HCT116 (cell line): Measurements from ENCODE around the gene AGPS. TPM values are rescaled to one million over a fixed set of nuclear protein-coding genes. Genes with fewer than 3 reads are reported as not detected.

ENCODE experiments used
- ATAC-seq: fragments of 200-7000 bp; cut with Tn5 transposase; 2 replicates; pipeline ENCODE4 v1.9.1; 2020; ENCODE audit warnings: mild to moderate bottlenecking, moderate library complexity
- BruUV-seq: library from RNA; stranded (reverse); fragments of 400-500 nt; replicated peaks from 2 replicates; lab custom pipeline; 2021; lab: Mats Ljungman, UMichigan
- CTCF ChIA-PET: fragments of 300-600 bp; sonication (Branson Sonifier 250); formaldehyde crosslinking; loops from one replicate; lab custom pipeline; 2021; ENCODE audit warnings: antibody characterized with exemption; lab: Charles Lee
- POLR2A ChIA-PET: fragments of 300-600, 350-600 bp; sonication (Branson Sonifier 250); formaldehyde crosslinking; loops from one replicate; lab custom pipeline; 2021; ENCODE audit warnings: antibody characterized with exemption; lab: Charles Lee
- RAD21 ChIA-PET, 2 experiments: fragments of 300-600 bp; sonication (Branson Sonifier 250); formaldehyde crosslinking; loops; one replicate each; lab custom pipeline; 2023; ENCODE audit warnings: low total read pairs in 2 of 2; ENCODE audit not compliant: uncharacterized antibody in 2 of 2, unreplicated experiment in 2 of 2, low non-redundant PET in 1 of 2; lab: Charles Lee
- DNase-seq: peaks from one replicate; pipeline ENCODE4 v3.0.0-alpha.2; 2010; ENCODE audit warnings: low read depth, low spot score
- H2AFZ ChIP-seq: fragments of 200-600 bp; shearing (Covaris generic), sonication (generic); 2 replicates; pipeline ENCODE4 v1.6.1; 2017; ENCODE audit warnings: low read depth, mixed run types, mixed read lengths, antibody characterized with exemption, low read length; ENCODE audit not compliant: poor library complexity, severe bottlenecking
- H3K27ac ChIP-seq: 2 replicates; pipeline ENCODE4 v1.5.1; 2012; ENCODE audit warnings: low read depth, low read length
- H3K27me3 ChIP-seq: fragments of 200-600 bp; sonication (generic); 2 replicates; pipeline ENCODE4 v1.6.1; 2016; ENCODE audit warnings: mixed run types, low read length, mixed read lengths; ENCODE audit not compliant: insufficient read depth
- H3K36me3 ChIP-seq, 2 experiments: fragments of 200-500 bp in 1 of 2; fragments of 200-600 bp in 1 of 2; sonication (Bioruptor generic) in 1 of 2; sonication (generic) in 1 of 2; 2 replicates each; pipeline versions ENCODE4 v1.5.1 to v1.6.1; 2014 to 2016; ENCODE audit warnings: low read length in 2 of 2, inconsistent platforms in 1 of 2, mixed read lengths in 1 of 2, mixed run types in 1 of 2; ENCODE audit not compliant: insufficient read depth in 2 of 2, control insufficient read depth in 1 of 2
- H3K4me1 ChIP-seq, 2 experiments: fragments of 200-600 bp in 1 of 2; sonication (generic) in 1 of 2; 2 replicates each; pipeline versions ENCODE4 v1.5.1 to v1.6.1; 2012 to 2017; ENCODE audit warnings: low read length in 2 of 2, inconsistent platforms in 1 of 2, mild to moderate bottlenecking in 1 of 2, mixed read lengths in 1 of 2, mixed run types in 1 of 2, moderate library complexity in 1 of 2; ENCODE audit not compliant: insufficient read depth in 2 of 2, control insufficient read depth in 1 of 2
- H3K4me2 ChIP-seq: fragments of 200-600 bp; sonication (generic); 2 replicates; pipeline ENCODE4 v1.6.1; 2017; ENCODE audit warnings: mixed run types, low read length, mixed read lengths
- H3K4me3 ChIP-seq, 2 experiments: fragments of 200-600 bp in 1 of 2; sonication (generic) in 1 of 2; replicated peaks in 1 of 2; 2 replicates each; pipeline ENCODE4 v1.5.1; 2011 to 2016; ENCODE audit warnings: low read length in 2 of 2, control low read depth in 1 of 2, low read depth in 1 of 2, mild to moderate bottlenecking in 1 of 2, mixed read lengths in 1 of 2, mixed run types in 1 of 2
- H3K79me2 ChIP-seq: fragments of 200-600 bp; sonication (generic); 2 replicates; pipeline ENCODE4 v1.6.1; 2017; ENCODE audit warnings: mild to moderate bottlenecking, mixed run types, low read length, moderate library complexity, mixed read lengths; ENCODE audit not compliant: insufficient read depth
- H3K9ac ChIP-seq: fragments of 200-600 bp; sonication (generic); 2 replicates; pipeline ENCODE4 v1.6.1; 2016; ENCODE audit warnings: low read length, mixed read lengths
- H3K9me2 ChIP-seq: fragments of 200-600 bp; sonication (generic), shearing (Covaris generic); 2 replicates; pipeline ENCODE4 v1.6.1; 2017; ENCODE audit warnings: mixed run types, mild to moderate bottlenecking, moderate library complexity; ENCODE audit not compliant: insufficient read depth
- H3K9me3 ChIP-seq, 2 experiments: fragments of 200-500 bp in 1 of 2; fragments of 200-600 bp in 1 of 2; sonication (Bioruptor generic) in 1 of 2; sonication (generic) in 1 of 2; 2 replicates each; pipeline ENCODE4 v1.6.1; 2014 to 2017; ENCODE audit warnings: low read length in 2 of 2, mixed read lengths in 2 of 2, inconsistent platforms in 1 of 2, low read depth in 1 of 2, mild to moderate bottlenecking in 1 of 2, mixed run types in 1 of 2, moderate library complexity in 1 of 2; ENCODE audit not compliant: control insufficient read depth in 1 of 2, insufficient read depth in 1 of 2
- H4K20me1 ChIP-seq: fragments of 200-600 bp; sonication (generic), shearing (Covaris generic); 2 replicates; pipeline ENCODE4 v1.6.1; 2017; ENCODE audit warnings: mixed run types, mild to moderate bottlenecking, moderate library complexity; ENCODE audit not compliant: insufficient read depth
- EGR1 ChIP-seq: IDR thresholded peaks from 2 replicates; pipeline ENCODE4 v1.6.1; 2012; ENCODE audit warnings: low read depth
- EZH2phosphoT487 ChIP-seq: fragments of 200-600 bp; IDR thresholded peaks from 2 replicates; pipeline ENCODE4 v1.6.1; 2018; ENCODE audit warnings: antibody characterized with exemption, borderline replicate concordance
- YY1 ChIP-seq: IDR thresholded peaks from 2 replicates; pipeline ENCODE4 v1.6.1; 2011; ENCODE audit warnings: low read length, low read depth, moderate library complexity, mild to moderate bottlenecking; ENCODE audit not compliant: insufficient replicate concordance; ENCODE audit errors: extremely low read depth
- intact Hi-C: fragments of 100-400 bp; cut with micrococcal nuclease; formaldehyde crosslinking; loops from 2 replicates; pipeline ENCODE4 v1.10.0; 2022
- total RNA-seq: library from RNA; stranded (reverse); gene quantifications from one replicate; pipeline ENCODE4 v1.2.1, GENCODE V29; 2021; ENCODE audit not compliant: unreplicated experiment

Gene AGPS
- total RNA-seq, 1 experiment from 2014 or later: 66.6 TPM

DNA sequence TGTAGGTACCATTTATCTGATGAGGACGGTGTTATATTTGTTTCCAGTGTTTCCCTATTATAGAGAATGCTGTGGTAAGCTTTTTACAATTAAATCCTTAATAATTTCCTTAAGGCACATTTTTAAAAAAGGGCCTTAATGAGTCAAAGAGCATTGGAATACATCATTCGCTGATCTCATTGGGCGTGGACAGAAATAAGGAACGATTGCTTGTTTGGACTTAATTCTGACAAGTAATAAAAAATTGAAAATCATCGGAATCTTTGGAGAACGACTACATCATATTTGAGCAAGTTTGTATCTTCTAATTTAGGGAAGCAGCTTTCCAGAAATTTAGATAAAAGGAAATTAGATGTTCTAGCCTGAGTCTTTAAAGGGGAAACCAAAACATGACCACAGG is 11.3 kb downstream of the AGPS start:
- Histone ChIP-seq H3K27me3 (no peaks in the 10 kb centered on the region), H3K4me3 (no peak overlapping the region), H3K9me2 (no peaks in the 10 kb centered on the region), H3K27ac (no peak overlapping the region), H4K20me1 (peaks cover 7% of the 10 kb centered on the region; the same call in 1 of the 2 replicates), H3K4me2 (no peak overlapping the region), H3K4me1 (no peaks in the 10 kb centered on the region), H3K9me3 (no peaks in the 10 kb centered on the region), H2AFZ (no peak overlapping the region), H3K36me3 (no peaks in the 10 kb centered on the region), H3K79me2 (peaks cover 98% of the 10 kb centered on the region), H3K9ac (no peak overlapping the region)
- DNase-seq: no peak
- intact Hi-C loops: no loop called here
- ChIA-PET RAD21 (no interaction called here), POLR2A (no interaction called here), CTCF (no interaction called here)
- no TSS peak for BruUV-seq
- TF ChIP-seq EGR1 (no peak), EZH2phosphoT487 (no peak)
- ATAC-seq: no peak

DNA sequence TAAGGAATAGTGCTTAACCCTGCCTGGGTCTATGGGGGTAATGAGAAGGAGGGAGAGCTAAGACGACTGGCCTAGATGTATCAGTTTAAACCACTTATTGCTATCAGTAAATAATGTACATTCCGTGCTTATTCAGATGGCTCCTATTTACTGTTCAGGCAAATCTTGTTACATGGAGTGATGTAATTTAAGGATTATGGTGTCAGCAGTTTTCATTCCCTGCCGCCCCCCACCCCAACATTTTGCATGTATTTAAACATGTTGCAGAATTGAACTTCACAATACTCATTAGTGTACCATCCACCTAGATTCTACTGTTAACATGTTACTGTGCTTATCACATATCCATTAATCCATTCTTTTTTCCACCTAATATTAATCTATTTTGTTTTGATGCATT is 11.7 kb downstream of the AGPS start:
- Histone ChIP-seq H3K9ac (no peak overlapping the region), H3K27me3 (no peaks in the 10 kb centered on the region), H3K27ac (no peak overlapping the region), H3K9me3 (no peaks in the 10 kb centered on the region), H3K36me3 (no peaks in the 10 kb centered on the region), H3K9me2 (no peaks in the 10 kb centered on the region), H4K20me1 (peaks cover 7% of the 10 kb centered on the region; the same call in 1 of the 2 replicates), H3K79me2 (peaks cover 98% of the 10 kb centered on the region), H3K4me2 (no peak overlapping the region), H2AFZ (no peak overlapping the region), H3K4me1 (no peaks in the 10 kb centered on the region), H3K4me3 (no peak overlapping the region)
- DNase-seq (no peak), ATAC-seq (no peak)
- intact Hi-C loops: no loop called here
- CTCF ChIA-PET: interaction anchor here (0.8 kb wide), 1 partner anchor 12 kb away, joined by 4 read pairs; no protein-coding TSS in a partner anchor
- POLR2A ChIA-PET: no interaction called here
- RAD21 ChIA-PET: no interaction called here
- no peak for TF ChIP-seq YY1
- no TSS peak for BruUV-seq
